Neural cell (in vitro differentiated cells): ENCODE data around the gene JPT1. TPM values are rescaled to one million over a fixed set of nuclear protein-coding genes. Genes with fewer than 3 reads are reported as not detected.
"Not testable (repeated sequence)": the region's sequence is repeated elsewhere in the genome, so short reads cannot be mapped to it uniquely, and the experiment has no call there.

ENCODE experiments used
- H2AFZ ChIP-seq: fragments of 200-600, 300-800 bp; sonication (generic), shearing (Covaris generic); 2 replicates; pipeline ENCODE4 v1.6.0; 2014; ENCODE audit warnings: low read depth, mild to moderate bottlenecking, antibody characterized with exemption, low read length, moderate library complexity
- H3F3A ChIP-seq: fragments of 200-600 bp; shearing (Covaris generic); 2 replicates; pipeline ENCODE4 v1.6.1; 2016; ENCODE audit warnings: mild to moderate bottlenecking, moderate library complexity, mixed read lengths, antibody characterized with exemption, low read length; ENCODE audit not compliant: insufficient read depth, poor library complexity, severe bottlenecking
- H3K27ac ChIP-seq: fragments of 200-600, 300-800 bp; sonication (generic), shearing (Covaris generic); 2 replicates; pipeline ENCODE4 v1.5.1; 2014; ENCODE audit warnings: mild to moderate bottlenecking, low read length, moderate library complexity
- H3K27me3 ChIP-seq: fragments of 300-800, 200-600 bp; sonication (generic), shearing (Covaris generic); 2 replicates; pipeline ENCODE4 v1.6.0; 2014; ENCODE audit warnings: mild to moderate bottlenecking, low read depth, low read length, moderate library complexity; ENCODE audit not compliant: insufficient read depth
- H3K36me3 ChIP-seq: fragments of 300-800, 200-600 bp; sonication (generic), shearing (Covaris generic); 2 replicates; pipeline ENCODE4 v1.5.1; 2014; ENCODE audit warnings: mild to moderate bottlenecking, antibody characterized with exemption, low read length, moderate library complexity; ENCODE audit not compliant: insufficient read depth
- H3K4me2 ChIP-seq: fragments of 300-800, 200-600 bp; sonication (generic), shearing (Covaris generic); 2 replicates; pipeline ENCODE4 v1.6.0; 2014; ENCODE audit warnings: mild to moderate bottlenecking, low read length
- H3K4me3 ChIP-seq: fragments of 300-800, 200-600 bp; sonication (generic), shearing (Covaris generic); 2 replicates; pipeline ENCODE4 v1.5.1; 2014; ENCODE audit warnings: mild to moderate bottlenecking, low read length, moderate library complexity
- H3K79me2 ChIP-seq: fragments of 200-600 bp; shearing (Covaris generic); replicated peaks from 2 replicates; pipeline ENCODE4 v1.6.0; 2014; ENCODE audit warnings: mild to moderate bottlenecking, low read length, moderate library complexity; ENCODE audit not compliant: insufficient read depth
- H3K9ac ChIP-seq: fragments of 300-800, 200-600 bp; sonication (generic), shearing (Covaris generic); 2 replicates; pipeline ENCODE4 v1.6.1; 2016; ENCODE audit warnings: mild to moderate bottlenecking, low read length, mixed read lengths
- H3K9me2 ChIP-seq: fragments of 200-600 bp; shearing (Covaris generic); 2 replicates; pipeline ENCODE4 v1.6.1; 2016; ENCODE audit warnings: mild to moderate bottlenecking, low read length, mixed read lengths; ENCODE audit not compliant: insufficient read depth
- H3K9me3 ChIP-seq: fragments of 200-600, 300-800 bp; sonication (generic), shearing (Covaris generic); 2 replicates; pipeline ENCODE4 v1.6.1; 2016; ENCODE audit warnings: mild to moderate bottlenecking, mixed run types, low read length, moderate library complexity, mixed read lengths
- H4K20me1 ChIP-seq: fragments of 200-600 bp; shearing (Covaris generic); 2 replicates; pipeline ENCODE4 v1.6.1; 2016; ENCODE audit warnings: mild to moderate bottlenecking, mixed run types; ENCODE audit not compliant: insufficient read depth
- CTCF ChIP-seq: fragments of 450-650 bp; IDR thresholded peaks from 2 replicates; pipeline ENCODE4 v1.5.1; 2014; ENCODE audit warnings: antibody characterized with exemption, mild to moderate bottlenecking, moderate library complexity; ENCODE audit not compliant: poor library complexity, severe bottlenecking
- EP300 ChIP-seq: fragments of 450-650 bp; conservative IDR thresholded peaks from 2 replicates; pipeline ENCODE4 v1.6.1; 2014; ENCODE audit warnings: antibody characterized with exemption, mild to moderate bottlenecking, moderate library complexity; ENCODE audit not compliant: poor library complexity, severe bottlenecking
- MXI1 ChIP-seq: fragments of 450-650 bp; conservative IDR thresholded peaks from 2 replicates; pipeline ENCODE4 v1.6.1; 2014; ENCODE audit warnings: antibody characterized with exemption, mild to moderate bottlenecking; ENCODE audit not compliant: poor library complexity, severe bottlenecking
- POLR2AphosphoS5 ChIP-seq: IDR thresholded peaks from 2 replicates; pipeline ENCODE4 v1.6.1; 2012
- RAD21 ChIP-seq: fragments of 450-650 bp; conservative IDR thresholded peaks from 2 replicates; pipeline ENCODE4 v1.6.1; 2014; ENCODE audit warnings: antibody characterized with exemption, mild to moderate bottlenecking, moderate library complexity
- REST ChIP-seq: IDR thresholded peaks from 2 replicates; pipeline ENCODE4 v1.6.1; 2012; ENCODE audit warnings: borderline replicate concordance
- polyA plus RNA-seq: library from polyadenylated mRNA; depleted of rRNA; stranded (reverse); fragments of >200 nt; gene quantifications from 2 replicates; pipeline ENCODE4 v1.2.3, GENCODE V29; 2014

JPT1 gene
- polyA plus RNA-seq, 1 donor from 2014 or later, result 1,721 TPM

DNA sequence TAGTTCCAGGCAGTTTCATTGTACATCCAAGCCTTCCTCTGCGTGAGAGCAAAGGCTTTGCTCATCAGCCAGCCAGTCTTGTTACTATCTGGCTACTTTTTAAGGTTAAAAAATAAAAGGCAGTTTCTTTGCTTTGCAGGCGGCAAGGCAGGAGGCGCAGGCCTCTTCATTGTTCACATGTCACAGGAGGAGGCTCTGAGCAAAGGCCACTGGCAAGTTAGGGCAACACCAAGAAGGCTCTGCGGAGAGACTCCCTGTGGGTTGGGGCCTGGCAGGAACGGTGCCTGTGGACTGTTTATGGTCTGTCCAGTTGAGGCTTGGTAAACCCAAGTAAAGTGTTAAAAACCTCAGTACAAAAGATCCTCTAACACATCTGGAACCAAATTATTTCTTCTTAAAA is 18.9 kb downstream of the JPT1 start:
- Histone ChIP-seq H3F3A (no peaks in the 10 kb centered on the region), H3K9me2 (no peaks in the 10 kb centered on the region), H3K4me2 (no peak overlapping the region), H3K9me3 (no peaks in the 10 kb centered on the region), H3K36me3 (peaks cover 4% of the 10 kb centered on the region), H3K79me2 (peaks cover 16% of the 10 kb centered on the region), H3K9ac (no peak overlapping the region), H4K20me1 (peaks cover 29% of the 10 kb centered on the region), H3K27me3 (no peaks in the 10 kb centered on the region), H3K27ac (no peak overlapping the region), H2AFZ (no peak overlapping the region), H3K4me3 (no peak overlapping the region)
- TF ChIP-seq MXI1 (no peak), CTCF (no peak), EP300 (no peak), REST (no peak)

DNA sequence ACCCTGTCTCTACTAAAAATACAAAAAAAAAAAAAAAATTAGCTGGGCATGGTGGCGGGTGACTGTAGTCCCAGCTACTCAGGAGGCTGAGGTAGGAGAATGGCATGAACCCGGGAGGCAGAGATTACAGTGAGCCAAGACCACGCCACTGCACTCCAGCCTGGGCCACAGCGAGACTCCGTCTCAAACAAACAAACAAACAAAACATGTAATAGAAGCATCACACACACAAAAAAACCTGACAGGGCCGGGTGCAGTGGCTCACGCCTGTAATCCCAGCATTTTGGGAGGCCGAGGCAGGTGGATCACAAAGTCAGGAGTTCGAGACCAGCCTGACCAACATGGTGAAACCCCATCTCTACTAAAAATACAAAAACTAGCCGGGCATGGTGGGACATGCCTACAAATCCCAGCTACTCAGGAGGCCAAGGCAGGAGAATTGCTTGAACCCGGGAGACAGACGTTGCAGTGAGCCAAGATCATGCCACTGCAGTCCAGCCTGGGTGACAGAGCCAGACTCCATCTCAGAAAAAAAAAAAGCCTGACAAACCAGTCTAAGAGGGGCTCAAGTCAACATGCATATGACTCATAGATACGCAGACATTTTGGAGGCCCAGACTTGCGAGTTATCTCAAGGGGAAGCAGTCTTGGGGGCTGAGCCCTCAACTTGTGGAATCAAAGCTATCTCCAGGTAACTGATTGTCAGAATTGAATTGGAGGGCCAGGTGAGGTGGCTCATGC is 20.5 kb downstream of the JPT1 start:
- not testable (repeated sequence) for H3K36me3 ChIP-seq, H3F3A ChIP-seq, H3K27ac ChIP-seq, H3K4me2 ChIP-seq, H3K9me2 ChIP-seq, H3K9ac ChIP-seq, H3K27me3 ChIP-seq, H2AFZ ChIP-seq, H3K4me3 ChIP-seq, H3K9me3 ChIP-seq, H3K79me2 ChIP-seq
- peaks cover 23% of the 10 kb centered on the region for H4K20me1 ChIP-seq
- TF ChIP-seq POLR2AphosphoS5, result peak; percentile 10

DNA sequence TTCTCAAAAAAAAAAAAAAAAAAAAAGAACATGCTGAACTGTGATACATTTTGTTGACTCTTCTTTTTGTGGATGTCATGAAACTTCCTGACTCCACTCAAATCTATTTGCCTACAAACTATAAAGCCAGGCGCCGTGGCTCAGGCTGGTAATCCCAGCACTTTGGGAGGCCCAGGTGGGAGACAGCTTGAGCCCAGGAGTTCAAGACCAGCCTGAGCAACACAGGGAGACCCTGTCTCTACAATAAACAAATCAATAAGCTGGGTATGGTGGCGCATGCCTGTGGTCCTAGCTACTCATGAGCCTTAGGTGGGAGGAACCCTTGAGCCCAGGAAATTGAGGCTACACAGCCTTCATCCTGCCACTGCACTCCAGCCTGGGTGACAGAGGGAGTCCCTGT is 21.3 kb downstream of the JPT1 start:
- no peak overlapping the region for H3K4me2 ChIP-seq
- no peak overlapping the region for H3K9ac ChIP-seq
- no peak overlapping the region for H3K27ac ChIP-seq
- TF ChIP-seq CTCF, result no peak
- peak; percentile 26 for TF ChIP-seq POLR2AphosphoS5
- no peak for TF ChIP-seq RAD21
- no peak for TF ChIP-seq REST
- no peaks in the 10 kb centered on the region for H3K79me2 ChIP-seq
- no peaks in the 10 kb centered on the region for H3K9me3 ChIP-seq
- no peaks in the 10 kb centered on the region for H3K9me2 ChIP-seq
- no peak overlapping the region for H3K4me3 ChIP-seq
- peaks cover 18% of the 10 kb centered on the region for H4K20me1 ChIP-seq
- no peaks in the 10 kb centered on the region for H3F3A ChIP-seq
- no peaks in the 10 kb centered on the region for H3K36me3 ChIP-seq
- H3K27me3 ChIP-seq, result no peaks in the 10 kb centered on the region
- no peak overlapping the region for H2AFZ ChIP-seq
